SK-N-DZ (cell line): Measurements from ENCODE around the gene ICAM5.

Source experiments
- DNase-seq: peaks from one replicate; pipeline ENCODE4 v3.0.0-alpha.2; 2015; ENCODE audit warnings: low spot score

ICAM5 gene

DNA sequence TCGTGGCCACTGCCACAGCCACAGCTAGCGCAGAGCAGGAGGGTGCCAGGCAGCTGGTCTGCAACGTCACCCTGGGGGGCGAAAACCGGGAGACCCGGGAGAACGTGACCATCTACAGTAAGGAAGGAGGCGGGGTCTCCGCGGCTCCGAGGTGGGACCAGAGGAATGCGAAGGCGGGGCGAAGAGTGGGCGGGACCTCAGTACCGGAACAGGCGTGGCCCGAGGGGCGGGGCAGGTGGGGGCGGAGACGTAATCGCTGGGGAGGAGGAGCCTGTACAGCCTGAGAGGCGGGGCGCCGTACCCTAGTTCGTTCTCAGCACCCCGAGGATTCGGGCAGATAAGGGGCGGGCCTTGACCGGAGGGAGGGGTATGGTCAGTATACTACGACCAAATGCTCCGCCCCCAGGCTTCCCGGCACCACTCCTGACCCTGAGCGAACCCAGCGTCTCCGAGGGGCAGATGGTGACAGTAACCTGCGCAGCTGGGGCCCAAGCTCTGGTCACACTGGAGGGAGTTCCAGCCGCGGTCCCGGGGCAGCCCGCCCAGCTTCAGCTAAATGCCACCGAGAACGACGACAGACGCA, 2.5 kb downstream of the ICAM5 start:
- peak; percentile 59 for DNase-seq

DNA sequence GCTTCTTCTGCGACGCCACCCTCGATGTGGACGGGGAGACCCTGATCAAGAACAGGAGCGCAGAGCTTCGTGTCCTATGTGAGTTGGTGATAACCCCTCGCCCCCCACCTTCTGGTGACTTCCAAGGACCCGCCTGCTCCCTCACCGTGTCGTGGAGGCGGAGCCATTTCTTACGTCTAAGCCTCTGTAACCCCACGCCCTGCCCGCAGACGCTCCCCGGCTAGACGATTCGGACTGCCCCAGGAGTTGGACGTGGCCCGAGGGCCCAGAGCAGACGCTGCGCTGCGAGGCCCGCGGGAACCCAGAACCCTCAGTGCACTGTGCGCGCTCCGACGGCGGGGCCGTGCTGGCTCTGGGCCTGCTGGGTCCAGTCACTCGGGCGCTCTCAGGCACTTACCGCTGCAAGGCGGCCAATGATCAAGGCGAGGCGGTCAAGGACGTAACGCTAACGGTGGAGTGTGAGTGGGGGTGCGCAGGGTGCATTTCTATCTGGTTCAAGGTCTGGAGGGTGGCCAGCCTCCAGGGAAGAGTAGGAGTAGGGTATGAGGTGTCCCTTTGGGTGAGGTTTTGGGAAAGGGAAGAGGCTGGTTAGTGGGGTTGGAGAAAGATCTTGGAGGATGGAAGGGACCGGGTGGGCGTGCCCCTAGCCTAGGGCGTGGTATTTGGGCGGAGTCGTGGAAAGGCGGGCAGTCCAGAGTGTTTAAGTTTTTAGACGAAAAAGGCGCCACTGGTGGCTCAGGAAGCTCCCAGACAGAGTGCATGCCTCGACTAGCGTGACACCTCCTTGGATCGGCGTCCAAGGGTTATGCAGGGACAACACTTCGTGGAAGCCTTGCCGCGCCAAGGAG, 3.3 kb downstream of the ICAM5 start:
- DNase-seq, result no peak

DNA sequence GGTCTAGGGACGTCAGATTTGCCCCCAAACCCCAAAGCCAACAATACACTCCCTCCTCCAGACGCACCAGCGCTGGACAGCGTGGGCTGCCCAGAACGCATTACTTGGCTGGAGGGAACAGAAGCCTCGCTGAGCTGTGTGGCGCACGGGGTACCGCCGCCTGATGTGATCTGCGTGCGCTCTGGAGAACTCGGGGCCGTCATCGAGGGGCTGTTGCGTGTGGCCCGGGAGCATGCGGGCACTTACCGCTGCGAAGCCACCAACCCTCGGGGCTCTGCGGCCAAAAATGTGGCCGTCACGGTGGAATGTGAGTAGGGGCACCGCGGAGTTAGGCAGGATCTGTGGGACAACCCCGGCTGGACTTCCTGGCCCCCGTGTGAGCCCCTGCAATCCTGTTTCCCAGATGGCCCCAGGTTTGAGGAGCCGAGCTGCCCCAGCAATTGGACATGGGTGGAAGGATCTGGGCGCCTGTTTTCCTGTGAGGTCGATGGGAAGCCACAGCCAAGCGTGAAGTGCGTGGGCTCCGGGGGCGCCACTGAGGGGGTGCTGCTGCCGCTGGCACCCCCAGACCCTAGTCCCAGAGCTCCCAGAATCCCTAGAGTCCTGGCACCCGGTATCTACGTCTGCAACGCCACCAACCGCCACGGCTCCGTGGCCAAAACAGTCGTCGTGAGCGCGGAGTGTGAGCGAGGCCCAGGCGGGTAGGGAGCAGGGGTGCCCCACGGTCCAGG, 4.0 kb downstream of the ICAM5 start:
- DNase-seq, result no peak

DNA sequence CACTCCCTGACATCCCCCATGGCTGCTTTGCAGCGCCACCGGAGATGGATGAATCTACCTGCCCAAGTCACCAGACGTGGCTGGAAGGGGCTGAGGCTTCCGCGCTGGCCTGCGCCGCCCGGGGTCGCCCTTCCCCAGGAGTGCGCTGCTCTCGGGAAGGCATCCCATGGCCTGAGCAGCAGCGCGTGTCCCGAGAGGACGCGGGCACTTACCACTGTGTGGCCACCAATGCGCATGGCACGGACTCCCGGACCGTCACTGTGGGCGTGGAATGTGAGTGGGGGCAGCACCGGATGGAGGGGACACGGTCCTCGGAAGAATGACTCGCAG, 4.6 kb downstream of the ICAM5 start:
- no peak for DNase-seq

DNA sequence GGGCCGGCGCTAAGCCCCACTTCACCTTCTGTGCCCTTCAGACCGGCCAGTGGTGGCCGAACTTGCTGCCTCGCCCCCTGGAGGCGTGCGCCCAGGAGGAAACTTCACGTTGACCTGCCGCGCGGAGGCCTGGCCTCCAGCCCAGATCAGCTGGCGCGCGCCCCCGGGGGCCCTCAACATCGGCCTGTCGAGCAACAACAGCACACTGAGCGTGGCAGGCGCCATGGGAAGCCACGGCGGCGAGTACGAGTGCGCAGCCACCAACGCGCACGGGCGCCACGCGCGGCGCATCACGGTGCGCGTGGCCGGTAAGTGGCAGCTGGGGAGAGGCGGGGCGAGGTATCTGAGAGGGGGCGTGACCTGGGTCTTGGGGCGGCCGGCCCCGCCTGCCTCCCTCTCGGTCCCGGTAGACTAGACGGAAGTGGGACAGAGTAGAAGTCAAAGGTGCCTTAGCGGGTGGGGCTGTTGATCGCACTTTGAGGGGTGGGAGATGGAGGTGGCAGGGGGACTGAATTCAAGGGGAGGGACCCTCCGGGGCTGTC, 5.6 kb downstream of the ICAM5 start:
- no peak for DNase-seq

DNA sequence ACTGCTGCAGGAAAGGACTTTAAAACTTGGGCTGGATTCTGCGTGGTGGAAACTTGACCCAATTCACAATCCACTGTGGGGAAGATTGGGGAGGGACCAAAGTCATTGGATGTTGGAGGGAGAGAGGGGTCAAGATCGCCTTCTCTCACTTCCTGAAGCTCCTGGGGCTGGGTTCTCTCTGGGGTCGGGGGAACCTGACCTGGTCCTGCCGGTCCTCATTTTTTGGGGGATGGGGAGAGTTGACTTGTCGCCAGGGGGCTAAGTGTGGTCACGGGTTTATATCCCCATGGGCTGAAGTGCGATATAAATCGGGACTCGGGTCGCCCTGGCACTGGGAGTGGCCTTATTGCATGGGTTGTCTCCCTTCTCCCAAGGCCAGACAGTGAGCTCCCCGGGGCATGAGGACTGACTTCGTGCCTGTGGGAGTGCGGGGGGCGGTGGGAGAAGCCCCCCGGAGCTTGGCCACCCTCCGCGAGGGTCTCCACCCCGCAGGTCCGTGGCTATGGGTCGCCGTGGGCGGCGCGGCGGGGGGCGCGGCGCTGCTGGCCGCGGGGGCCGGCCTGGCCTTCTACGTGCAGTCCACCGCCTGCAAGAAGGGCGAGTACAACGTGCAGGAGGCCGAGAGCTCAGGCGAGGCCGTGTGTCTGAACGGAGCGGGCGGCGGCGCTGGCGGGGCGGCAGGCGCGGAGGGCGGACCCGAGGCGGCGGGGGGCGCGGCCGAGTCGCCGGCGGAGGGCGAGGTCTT, 6.3 kb downstream of the ICAM5 start:
- no peak for DNase-seq

DNA sequence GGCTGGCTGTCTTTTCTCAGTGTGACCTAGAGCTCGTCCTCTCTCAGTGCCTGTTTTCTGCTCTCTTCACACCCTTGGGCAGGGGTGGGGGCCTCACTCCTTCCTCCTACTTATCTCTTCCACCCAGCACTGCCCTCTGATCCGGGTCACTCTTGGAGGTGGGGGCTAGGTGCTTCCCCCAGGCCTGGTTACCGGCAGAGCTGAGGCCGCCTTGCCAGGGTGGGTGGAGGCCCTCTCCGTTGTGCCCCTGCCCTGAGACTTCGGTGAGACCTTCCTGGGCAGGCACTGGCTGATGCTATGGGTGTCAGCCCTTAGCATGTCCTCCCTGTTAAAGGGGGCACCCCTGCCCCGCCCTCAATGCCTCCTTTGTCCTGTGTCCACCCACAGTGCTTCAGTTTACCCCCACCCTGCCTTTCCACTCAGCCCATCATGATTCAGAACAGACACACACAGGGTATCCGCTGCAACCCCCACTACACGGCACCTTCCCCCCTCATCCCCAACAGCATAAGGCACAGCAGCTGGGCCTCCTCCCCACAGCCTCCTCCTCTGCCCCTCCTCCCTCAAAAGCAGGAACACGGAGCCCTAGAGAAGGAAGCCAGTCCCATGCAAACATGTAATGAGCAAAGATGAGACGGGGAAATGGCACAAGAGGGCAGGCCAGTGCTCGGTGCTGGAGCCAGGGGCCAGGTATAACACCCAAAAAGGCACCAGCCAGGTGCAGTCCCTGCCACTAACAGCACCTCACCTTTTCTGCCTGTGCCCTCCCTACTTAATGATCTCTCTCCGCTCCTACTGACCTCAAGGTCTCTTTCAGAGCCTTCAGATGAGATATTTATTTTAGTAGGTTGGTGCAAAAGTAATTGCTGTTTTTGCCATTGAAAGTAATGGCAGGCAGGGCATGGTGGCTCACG, 10.1 kb downstream of the ICAM5 start:
- DNase-seq, result no peak

DNA sequence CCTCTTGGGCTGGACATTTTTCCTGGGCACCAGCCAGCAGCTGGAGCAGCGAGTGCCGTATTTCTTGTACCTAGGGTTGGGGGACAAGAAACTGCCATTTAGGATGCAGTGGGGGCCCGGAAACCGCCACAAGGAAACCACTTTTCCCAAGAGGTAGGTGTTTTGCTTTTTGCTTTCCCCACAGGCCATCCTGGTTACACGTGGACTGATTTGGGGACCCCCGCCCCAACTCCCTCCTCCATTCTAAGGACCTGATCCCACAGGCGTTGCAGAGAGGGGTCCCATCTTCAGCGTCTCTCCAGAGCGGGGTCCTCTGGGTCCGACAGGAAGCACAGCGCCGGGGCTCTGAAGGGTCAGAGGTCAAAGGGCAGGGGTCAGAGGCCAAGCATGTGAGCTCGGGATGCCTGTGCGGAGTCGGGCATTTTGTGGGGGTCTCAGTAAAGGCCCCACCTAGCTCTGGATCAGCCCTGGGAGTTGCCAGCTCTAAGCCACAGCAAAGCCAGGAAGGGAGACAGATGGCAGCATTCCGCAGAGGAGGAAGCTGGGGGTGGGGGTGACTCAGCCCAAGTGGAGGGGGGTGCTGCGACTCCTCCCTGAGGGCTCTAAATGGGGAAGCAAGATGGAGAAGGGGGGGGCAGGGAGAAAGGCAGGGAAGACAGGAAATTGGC, 15.5 kb downstream of the ICAM5 start:
- no peak for DNase-seq

DNA sequence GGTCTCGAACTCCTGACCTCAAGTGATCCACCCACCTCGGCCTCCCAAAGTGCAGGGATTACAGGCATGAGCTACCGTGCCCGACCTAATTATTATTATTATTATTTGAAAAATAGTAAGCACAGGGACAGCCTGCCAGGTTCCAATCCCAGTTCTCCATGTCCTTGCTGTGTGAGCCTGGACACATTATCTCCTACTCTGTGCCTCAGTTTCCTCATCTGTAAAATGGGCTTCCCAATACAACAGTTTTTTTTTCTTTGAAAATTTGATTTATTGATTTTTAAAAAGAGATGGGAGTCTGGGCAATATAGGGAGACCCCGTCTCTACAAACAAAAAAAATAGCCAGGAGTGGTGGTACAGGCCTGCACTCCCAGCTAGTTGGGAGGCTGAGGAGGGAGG, 16.6 kb downstream of the ICAM5 start:
- DNase-seq, result no peak

DNA sequence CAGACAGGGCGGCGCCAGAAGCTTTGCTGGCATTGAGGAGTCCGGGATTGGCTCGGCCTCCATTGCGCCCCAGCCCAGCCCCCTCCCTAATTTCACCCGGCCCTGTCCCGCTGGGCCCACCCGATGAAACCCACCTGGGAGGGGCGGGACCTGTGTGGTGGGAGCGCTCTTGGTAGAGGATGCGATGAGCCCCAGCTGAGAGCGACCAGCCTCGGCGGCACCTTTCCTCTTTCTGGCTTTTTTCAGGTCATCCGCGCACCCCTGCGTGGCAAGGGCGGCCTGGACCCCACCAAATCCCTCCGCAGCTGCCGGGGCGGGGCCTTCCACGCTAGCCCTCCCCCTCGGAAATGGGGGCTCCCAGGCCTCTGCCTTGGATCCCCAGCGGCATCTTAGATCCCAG, 19.7 kb downstream of the ICAM5 start, which contains the start of gene ZGLP1:
Gene ZGLP1, minus strand, starts transcription at position 393 of the 400 bp plus-strand sequence.
- no peak for DNase-seq

DNA sequence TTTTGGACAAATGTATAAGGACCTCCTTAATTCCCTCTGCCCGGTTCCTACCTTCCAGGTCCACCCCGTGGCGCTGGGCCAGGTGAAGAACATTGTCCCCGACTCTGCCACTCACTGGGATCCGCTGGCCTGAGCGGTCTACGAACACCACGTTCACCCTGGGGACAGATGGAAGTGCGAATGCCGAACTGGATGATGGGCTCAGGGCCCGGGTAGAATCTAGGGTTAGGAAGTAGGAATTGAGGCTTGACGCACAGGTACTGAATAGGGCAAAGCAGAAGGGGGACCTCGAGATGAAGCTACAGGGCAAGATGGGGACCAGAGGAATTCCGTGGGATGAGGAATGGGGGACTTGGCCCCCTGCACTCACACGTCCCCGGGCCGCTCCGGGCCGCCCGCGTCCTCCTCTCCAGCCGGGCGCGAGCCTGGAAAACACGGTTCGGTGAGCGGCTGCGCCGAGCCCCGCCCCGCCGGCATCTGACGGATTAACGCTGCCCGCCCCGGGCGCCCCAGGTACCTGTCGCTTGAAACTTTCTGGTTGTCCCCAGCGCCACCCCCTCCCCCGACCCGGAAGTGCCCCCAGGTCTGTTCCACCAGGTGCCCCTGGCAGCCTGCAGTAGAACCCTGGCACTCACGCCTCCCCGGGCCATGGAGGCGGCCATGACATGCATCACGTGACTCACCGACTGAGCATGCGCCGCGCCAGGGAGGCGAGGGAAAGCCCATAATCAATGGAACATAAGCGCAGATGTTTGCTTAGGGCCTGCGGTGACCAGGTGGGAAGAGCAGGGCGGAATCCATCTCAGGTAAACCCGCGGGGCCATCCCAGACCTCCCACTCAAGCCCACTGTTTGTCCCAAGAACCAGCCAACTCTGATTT, 25.8 kb downstream of the ICAM5 start, which contains the start of gene FDX2:
Gene FDX2, minus strand, starts transcription at position 681 of the 880 bp plus-strand sequence. Its CDS starts 19 bp downstream, at position 662.
- DNase-seq, result peak; percentile 85

DNA sequence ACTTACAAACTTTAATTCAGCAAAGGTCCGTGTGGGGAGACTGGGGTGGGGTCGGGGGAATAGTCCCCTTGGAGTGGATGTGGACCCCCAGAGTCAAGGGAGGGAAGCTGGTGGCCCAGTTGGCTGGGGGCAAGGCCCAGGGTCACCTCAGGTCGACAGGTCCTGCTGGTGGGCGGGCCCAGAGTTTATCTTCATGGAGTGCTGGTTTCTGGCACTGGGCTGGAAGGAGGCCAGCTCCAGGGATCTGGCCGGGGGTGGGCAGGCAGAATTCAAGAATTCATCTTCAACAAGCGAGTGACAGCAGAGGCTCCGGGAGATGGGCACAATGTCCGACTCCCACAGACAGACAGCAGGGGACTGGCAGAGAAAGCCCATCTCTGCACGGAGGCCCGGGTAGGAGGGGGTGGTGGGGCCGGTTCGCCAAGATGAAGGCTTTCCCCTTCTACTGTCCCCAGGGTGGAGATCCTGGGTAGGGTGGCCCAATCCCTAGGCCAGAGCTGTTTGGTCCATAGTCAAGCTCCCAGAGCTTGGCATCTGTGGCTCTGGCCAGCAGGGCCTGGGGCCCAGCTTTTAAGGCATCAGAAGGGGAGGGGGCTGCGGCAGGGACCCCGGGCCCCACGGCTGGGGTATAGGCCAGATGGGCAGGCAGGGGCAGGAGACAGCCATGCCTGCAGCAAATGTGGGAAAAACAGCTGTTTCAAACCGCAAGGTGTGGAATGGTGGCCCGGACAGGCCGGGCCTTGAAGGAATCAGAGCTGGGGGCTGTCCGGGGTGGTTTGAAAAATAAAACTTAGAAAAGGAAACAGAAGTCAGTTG, 26.7 kb downstream of the ICAM5 start:
- no peak for DNase-seq

DNA sequence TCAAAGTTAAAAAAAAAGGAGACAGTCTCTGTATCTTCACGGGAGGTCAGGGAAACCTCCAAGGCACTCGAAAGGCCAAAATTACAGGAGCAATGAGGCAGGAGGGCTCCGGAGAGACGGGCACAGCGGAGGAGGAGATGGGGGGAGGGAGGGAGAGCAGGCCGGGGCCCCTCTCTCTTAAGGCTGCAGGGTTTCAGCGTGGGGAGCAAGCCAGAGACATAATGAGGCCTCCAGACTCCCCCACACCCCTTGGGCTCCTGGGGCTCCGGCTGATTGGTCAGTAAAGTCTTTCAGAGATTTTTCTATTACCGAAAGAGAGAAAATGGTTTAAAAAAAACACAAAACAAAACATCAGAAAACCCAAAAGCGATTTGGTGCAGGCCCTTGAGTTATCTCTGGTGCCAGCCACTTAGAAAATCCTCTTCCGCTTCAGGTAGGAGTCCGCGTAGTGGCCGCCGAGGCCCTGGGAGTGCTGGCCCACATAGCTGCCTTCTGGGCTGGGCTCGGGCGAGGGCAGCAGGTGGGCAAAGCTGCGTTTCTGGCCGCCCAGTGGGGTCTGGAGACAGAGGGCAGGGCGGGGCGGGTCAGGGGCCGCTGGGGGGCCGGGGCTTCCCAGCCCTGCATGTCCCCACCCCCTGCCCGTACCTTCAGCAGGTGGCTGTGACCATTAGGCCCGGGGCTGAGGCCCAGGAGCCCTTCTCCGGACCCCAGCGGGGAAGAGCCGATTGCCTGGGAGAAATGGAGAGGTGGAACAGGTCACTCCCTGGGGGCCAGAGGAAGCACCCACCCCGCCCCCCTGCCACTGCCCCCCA, 27.5 kb downstream of the ICAM5 start:
- no peak for DNase-seq

DNA sequence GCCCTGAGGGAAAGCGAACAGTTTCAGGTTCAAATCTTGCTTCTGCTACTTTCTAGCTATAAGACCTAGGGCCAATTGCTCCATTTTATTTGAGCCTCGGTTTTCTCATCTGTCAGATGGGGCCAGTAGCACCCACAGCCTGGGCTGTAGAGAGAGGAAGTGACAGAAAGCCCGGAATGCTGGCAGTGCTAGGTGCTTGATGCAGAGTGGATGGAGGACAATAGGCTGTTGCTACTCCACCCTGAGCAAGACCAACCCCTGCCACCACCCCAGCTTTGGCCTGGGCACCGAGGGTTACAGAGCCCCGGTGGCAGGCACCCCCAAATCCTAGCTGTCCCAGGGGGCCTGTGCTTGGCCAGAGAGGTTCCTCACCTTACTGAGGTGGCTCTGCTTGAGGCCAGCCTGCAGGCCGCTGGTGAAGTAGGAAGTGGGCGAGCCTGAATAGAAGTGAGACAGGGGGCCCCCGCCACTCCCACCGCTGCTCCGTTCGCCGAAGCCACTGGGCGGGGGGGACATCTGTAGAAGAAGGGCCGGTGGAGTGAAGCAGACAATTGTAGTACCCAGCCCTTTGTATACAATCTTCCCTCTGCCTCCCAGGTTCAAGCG, 28.2 kb downstream of the ICAM5 start:
- no peak for DNase-seq

DNA sequence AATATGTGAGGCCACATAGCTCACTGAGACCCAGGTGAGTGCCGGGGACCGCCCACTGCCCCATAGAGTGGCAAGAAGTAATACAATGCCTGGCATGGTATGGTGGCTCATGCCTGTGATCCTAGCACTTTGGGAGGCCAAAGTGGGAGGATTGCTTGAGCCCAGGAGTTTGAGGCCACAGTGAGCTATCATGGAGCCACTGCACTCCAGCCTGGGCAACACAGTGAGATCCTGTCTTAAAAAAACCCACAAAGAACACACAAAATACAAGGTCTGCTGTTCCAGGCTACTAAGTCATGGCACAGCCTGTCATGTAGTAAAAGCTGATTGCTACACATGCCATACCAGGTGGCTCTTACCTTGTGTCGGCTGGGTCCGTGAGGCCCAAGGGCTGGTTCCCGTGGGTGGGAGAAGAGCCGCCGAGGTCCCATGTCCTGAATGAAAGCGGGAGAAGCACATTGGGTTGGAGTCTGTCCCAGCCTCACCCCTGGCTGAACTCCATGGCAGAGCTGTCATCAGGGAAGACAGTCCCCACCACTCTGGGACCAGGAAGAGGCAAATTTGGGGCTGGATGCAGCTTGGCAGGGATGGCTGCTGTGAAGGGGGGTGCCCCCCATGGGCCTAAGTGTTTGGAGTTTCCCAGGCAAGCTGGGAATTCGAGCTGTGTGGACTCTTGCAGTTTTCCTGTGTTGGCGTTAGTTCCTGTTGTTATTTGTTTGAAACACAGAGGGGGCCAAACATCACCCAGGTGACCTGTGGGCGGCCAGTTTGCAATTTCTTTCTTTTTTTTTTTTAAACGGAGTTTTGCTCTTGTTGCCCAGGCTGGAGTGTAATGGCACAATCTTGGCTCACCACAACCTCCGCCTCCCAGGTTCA, 29.3 kb downstream of the ICAM5 start:
- no peak for DNase-seq
